ENCODE results near the gene NFE2L1. TPM values are rescaled to one million over a fixed set of nuclear protein-coding genes. Genes with fewer than 3 reads are reported as not detected.

The NFE2L1 gene
- total and polyA plus RNA-seq, 9 of the 15 experiments (the other 6 are each of a cell fraction or from before 2014, with no cell fraction given) = 2.0 to 68.6 (median 39.7) TPM

- CTCF ChIA-PET (ENCODE audit: low intra/inter-chr PET ratio) = interaction anchor here (0.6 kb wide), 1 partner anchor 24 kb away, joined by 5 read pairs; no protein-coding TSS in a partner anchor
- Histone ChIP-seq H3K4me2 (ENCODE audit: insufficient read depth, low read length) (no peak overlapping the region), H3K79me2 (ENCODE audit: control insufficient read depth, insufficient read depth, low read length) (no peaks in the 10 kb centered on the region), H3K36me3 (ENCODE audit: control insufficient read depth, insufficient read depth, low read length) (peaks cover 73% of the 10 kb centered on the region), H3K9me1 (ENCODE audit: control insufficient read depth, insufficient read depth, low read length) (no peaks in the 10 kb centered on the region), H3K27me3 (ENCODE audit: control insufficient read depth in 2 of 2, insufficient read depth in 2 of 2, low read length in 2 of 2) (no peaks in the 10 kb centered on the region), H3K9ac (ENCODE audit: insufficient read depth in 1 of 2, low read depth in 2 of 2, low read length in 2 of 2) (no peak overlapping the region), H2AFZ (ENCODE audit: low read depth, low read length) (no peak overlapping the region), H3K4me3 (no peak overlapping the region), H3K27ac (ENCODE audit: extremely low read depth, low read depth, low read length) (no peak overlapping the region), H3K4me1 (replicated peaks in 1 of 2; ENCODE audit: control insufficient read depth in 2 of 2, insufficient read depth in 2 of 2, low read length in 2 of 2) (peaks cover 0 to 3% of the 10 kb centered on the region in 2 experiments; a peak in 1 of 5 replicates), H3K9me3 (replicated peaks; ENCODE audit: control insufficient read depth, insufficient read depth, low read depth, low read length) (no peaks in the 10 kb centered on the region), H4K20me1 (replicated peaks; ENCODE audit: control insufficient read depth, insufficient read depth, low read length) (no peaks in the 10 kb centered on the region; the same call in 1 of the 2 replicates)
- DNase-seq (ENCODE audit: extremely low read depth in 1 of 4, low spot score in 3 of 4) (peak in 3 of 4 experiments; percentile 30 to 50 (median 34)), ATAC-seq (peak; percentile 86), FAIRE-seq (no peak)
- intact Hi-C loops (cut with micrococcal nuclease) = no loop called here
- POLR2A ChIA-PET = interaction anchor here (0.7 to 2.5 kb wide), 10 partner anchors 8 to 42 kb away, joined by 3 to 16 read pairs (median 5); partner anchors contain the start of gene NFE2L1
- TF ChIP-seq, protein P1, sequence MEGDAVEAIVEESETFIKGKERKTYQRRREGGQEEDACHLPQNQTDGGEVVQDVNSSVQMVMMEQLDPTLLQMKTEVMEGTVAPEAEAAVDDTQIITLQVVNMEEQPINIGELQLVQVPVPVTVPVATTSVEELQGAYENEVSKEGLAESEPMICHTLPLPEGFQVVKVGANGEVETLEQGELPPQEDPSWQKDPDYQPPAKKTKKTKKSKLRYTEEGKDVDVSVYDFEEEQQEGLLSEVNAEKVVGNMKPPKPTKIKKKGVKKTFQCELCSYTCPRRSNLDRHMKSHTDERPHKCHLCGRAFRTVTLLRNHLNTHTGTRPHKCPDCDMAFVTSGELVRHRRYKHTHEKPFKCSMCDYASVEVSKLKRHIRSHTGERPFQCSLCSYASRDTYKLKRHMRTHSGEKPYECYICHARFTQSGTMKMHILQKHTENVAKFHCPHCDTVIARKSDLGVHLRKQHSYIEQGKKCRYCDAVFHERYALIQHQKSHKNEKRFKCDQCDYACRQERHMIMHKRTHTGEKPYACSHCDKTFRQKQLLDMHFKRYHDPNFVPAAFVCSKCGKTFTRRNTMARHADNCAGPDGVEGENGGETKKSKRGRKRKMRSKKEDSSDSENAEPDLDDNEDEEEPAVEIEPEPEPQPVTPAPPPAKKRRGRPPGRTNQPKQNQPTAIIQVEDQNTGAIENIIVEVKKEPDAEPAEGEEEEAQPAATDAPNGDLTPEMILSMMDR (IDR thresholded peaks at IDR 0.05 in 2 of 3, conservative IDR thresholded peaks at IDR 0.05 in 1 of 3; ENCODE audit: insufficient read depth in 2 of 3, low read depth in 1 of 3, low read length in 3 of 3) = peak in 2 of 3 experiments; percentile 49 to 51; a peak in 3 of 6 replicates
- TF ChIP-seq RAD21 (CRISPR knock-in tag; conservative IDR thresholded peaks at IDR 0.05 in 1 of 2, IDR thresholded peaks at IDR 0.05 in 1 of 2) (0 out of 4 replicates have a peak, but pooled peaks of 1 of the 2 experiments have one; percentile 22), KDM2B (CRISPR knock-in tag; IDR thresholded peaks at IDR 0.05) (no peak), ZNF143 (CRISPR knock-in tag; IDR thresholded peaks at IDR 0.05) (no peak), RBM25 (IDR thresholded peaks at IDR 0.05; ENCODE audit: low read depth, low read length, severe bottlenecking) (no peak), CREM (IDR thresholded peaks at IDR 0.05; ENCODE audit: low read depth) (no peak), POLR2G (IDR thresholded peaks at IDR 0.05; ENCODE audit: low read depth, low read length) (no peak)
- in situ Hi-C loops (cut with MboI) = loop anchor here (5.0 kb wide), 1 partner anchor 41 kb away; no protein-coding TSS in a partner anchor
- no TSS peak for BruUV-seq (replicated peaks)
- 69% methylated on average over 3 of the region's 3 CpGs for WGBS (ENCODE audit: insufficient coverage, low coverage, missing lambda C conversion rate)
Measured at GRCh38 chr17:48068491-48068961, 20.4 kb downstream of the NFE2L1 start.
